ENCODE results near the gene PBXIP1. TPM values are rescaled to one million over a fixed set of nuclear protein-coding genes. Genes with fewer than 3 reads are reported as not detected.
A peak's percentile ranks its signal among the peaks of the same experiment; 100 is the strongest.
"Not testable (repeated sequence)": the region's sequence is repeated elsewhere in the genome, so short reads cannot be mapped to it uniquely, and the experiment has no call there.

The PBXIP1 gene
- total and polyA plus RNA-seq, 5 donors, result 82.9 to 104 (median 88.4) TPM

- Histone ChIP-seq H3K27me3 (ENCODE audit: control insufficient read depth, insufficient read depth) (no peaks in the 10 kb centered on the region), H3K4me3 (ENCODE audit: low read length) (no peak within 1 kb of the TSS), H3K27ac (ENCODE audit: low read length) (no peak within 1 kb of the TSS), H3K4me1 (ENCODE audit: control insufficient read depth, insufficient read depth, low read length) (no peaks in the 10 kb centered on the region), H3K9me3 (ENCODE audit: control insufficient read depth, low read length) (no peaks in the 10 kb centered on the region)
- ATAC-seq, result peak in 1 of 2 donors; percentile 3
- WGBS, result 60% methylated on average over 8 of the region's 8 CpGs
- intact Hi-C loops (cut with DNase I), result no loop called here
- peak in 2 of 3 donors; percentile 35 to 42 for DNase-seq
Observed at GRCh38 chr1:154993572-154994268, 37.8 kb upstream of the PBXIP1 start, which contains the start of gene LENEP. TSS of gene LENEP (plus strand) at chr1:154993586. CDS start at chr1:154993608, 22 bp downstream.

GRCh38 chr1:154992721-154993571, 37.0 kb upstream of the PBXIP1 start:
- 84% methylated on average over 14 of the region's 14 CpGs for WGBS
- no peak overlapping the region for H3K4me3 ChIP-seq (ENCODE audit: low read length)
- no peaks in the 10 kb centered on the region for H3K4me1 ChIP-seq (ENCODE audit: control insufficient read depth, insufficient read depth, low read length)
- ATAC-seq, result peak in 1 of 2 donors; percentile 16
- H3K27ac ChIP-seq (ENCODE audit: low read length), result no peak overlapping the region
- intact Hi-C loops (cut with DNase I), result no loop called here
- DNase-seq, result peak in 2 of 3 donors; percentile 19 to 34
- H3K27me3 ChIP-seq (ENCODE audit: control insufficient read depth, insufficient read depth), result no peaks in the 10 kb centered on the region
- H3K9me3 ChIP-seq (ENCODE audit: control insufficient read depth, low read length), result no peaks in the 10 kb centered on the region

- DNase-seq (peak in 2 of 3 donors; percentile 27 to 33), ATAC-seq (no peak)
- WGBS, result 93% methylated on average over 8 of the region's 8 CpGs
Observed at GRCh38 chr1:154990276-154990675, 34.4 kb upstream of the PBXIP1 start.

GRCh38 chr1:154989195-154989860, 33.4 kb upstream of the PBXIP1 start:
- DNase-seq, result peak in 1 of 3 donors; percentile 18
- no peak for ATAC-seq
- intact Hi-C loops (cut with DNase I), result no loop called here

More at GRCh38 chr1:154990276-154990675, 34.4 kb upstream of the PBXIP1 start:
- intact Hi-C loops (cut with DNase I), result no loop called here
- no peak overlapping the region for H3K27ac ChIP-seq (ENCODE audit: low read length)
- no peaks in the 10 kb centered on the region for H3K27me3 ChIP-seq (ENCODE audit: control insufficient read depth, insufficient read depth)
- no peaks in the 10 kb centered on the region for H3K9me3 ChIP-seq (ENCODE audit: control insufficient read depth, low read length)
- H3K4me1 ChIP-seq (ENCODE audit: control insufficient read depth, insufficient read depth, low read length), result peaks cover 1% of the 10 kb centered on the region
- no peak overlapping the region for H3K4me3 ChIP-seq (ENCODE audit: low read length)

GRCh38 chr1:154988058-154988954, 32.4 kb upstream of the PBXIP1 start:
- no peaks in the 10 kb centered on the region for H3K27me3 ChIP-seq (ENCODE audit: control insufficient read depth, insufficient read depth)
- intact Hi-C loops (cut with DNase I), result no loop called here
- ATAC-seq (no peak), DNase-seq (peak in 2 of 3 donors; percentile 18 to 49)
- no peak overlapping the region for H3K4me3 ChIP-seq (ENCODE audit: low read length)
- 87% methylated on average over 17 of the region's 17 CpGs for WGBS
- no peak overlapping the region for H3K27ac ChIP-seq (ENCODE audit: low read length)
- no peaks in the 10 kb centered on the region for H3K9me3 ChIP-seq (ENCODE audit: control insufficient read depth, low read length)
- peaks cover 4% of the 10 kb centered on the region for H3K4me1 ChIP-seq (ENCODE audit: control insufficient read depth, insufficient read depth, low read length)

More at GRCh38 chr1:154989195-154989860, 33.4 kb upstream of the PBXIP1 start:
- WGBS, result 82% methylated on average over 3 of the region's 3 CpGs
- Histone ChIP-seq H3K4me3 (ENCODE audit: low read length) (no peak overlapping the region), H3K27ac (ENCODE audit: low read length) (no peak overlapping the region), H3K4me1 (ENCODE audit: control insufficient read depth, insufficient read depth, low read length) (peaks cover 1% of the 10 kb centered on the region), H3K27me3 (ENCODE audit: control insufficient read depth, insufficient read depth) (no peaks in the 10 kb centered on the region), H3K9me3 (ENCODE audit: control insufficient read depth, low read length) (no peaks in the 10 kb centered on the region)

GRCh38 chr1:154987326-154987725, 31.4 kb upstream of the PBXIP1 start:
- Histone ChIP-seq H3K4me3 (ENCODE audit: low read length) (no peak overlapping the region), H3K27me3 (ENCODE audit: control insufficient read depth, insufficient read depth) (no peaks in the 10 kb centered on the region), H3K27ac (ENCODE audit: low read length) (no peak overlapping the region), H3K4me1 (ENCODE audit: control insufficient read depth, insufficient read depth, low read length) (peaks cover 6% of the 10 kb centered on the region), H3K9me3 (ENCODE audit: control insufficient read depth, low read length) (no peaks in the 10 kb centered on the region)
- no peak for ATAC-seq
- intact Hi-C loops (cut with DNase I), result no loop called here
- DNase-seq, result peak in 1 of 3 donors; percentile 21
- 62% methylated on average over 6 of the region's 6 CpGs for WGBS

GRCh38 chr1:154986736-154987135, 30.8 kb upstream of the PBXIP1 start:
- H3K4me3 ChIP-seq (ENCODE audit: low read length); H3K27ac ChIP-seq (ENCODE audit: low read length); DNase-seq; H3K4me1 ChIP-seq (ENCODE audit: control insufficient read depth, insufficient read depth, low read length); H3K27me3 ChIP-seq (ENCODE audit: control insufficient read depth, insufficient read depth); intact Hi-C loops (cut with DNase I); H3K9me3 ChIP-seq (ENCODE audit: control insufficient read depth, low read length); ATAC-seq: not testable (repeated sequence)
- 91% methylated on average over 4 of the region's 4 CpGs for whole genome bisulfite sequencing

- ATAC-seq (no peak), DNase-seq (peak in 1 of 3 donors; percentile 40)
- WGBS, result 16% methylated on average over 17 of the region's 17 CpGs
- intact Hi-C loops (cut with DNase I), result no loop called here
- no peak overlapping the region for H3K27ac ChIP-seq (ENCODE audit: low read length)
- H3K4me1 ChIP-seq (ENCODE audit: control insufficient read depth, insufficient read depth, low read length), result peaks cover 7% of the 10 kb centered on the region
- peak overlapping the region; percentile 91 for H3K4me3 ChIP-seq (ENCODE audit: low read length)
- H3K9me3 ChIP-seq (ENCODE audit: control insufficient read depth, low read length), result no peaks in the 10 kb centered on the region
- H3K27me3 ChIP-seq (ENCODE audit: control insufficient read depth, insufficient read depth), result no peaks in the 10 kb centered on the region
Observed at GRCh38 chr1:154983776-154984466, 28.0 kb upstream of the PBXIP1 start.

- intact Hi-C loops (cut with DNase I), result no loop called here
- Histone ChIP-seq H3K4me1 (ENCODE audit: control insufficient read depth, insufficient read depth, low read length) (peaks cover 7% of the 10 kb centered on the region), H3K27me3 (ENCODE audit: control insufficient read depth, insufficient read depth) (no peaks in the 10 kb centered on the region), H3K27ac (ENCODE audit: low read length) (peak within 1 kb of the TSS; percentile 46), H3K9me3 (ENCODE audit: control insufficient read depth, low read length) (no peaks in the 10 kb centered on the region), H3K4me3 (ENCODE audit: low read length) (peak within 1 kb of the TSS; percentile 91)
- WGBS, result under 1% methylated on average over 26 of the region's 26 CpGs
- ATAC-seq (peak; percentile 100), DNase-seq (peak; percentile 92 to 97 (median 96))
Observed at GRCh38 chr1:154982897-154983648, 27.2 kb upstream of the PBXIP1 start, which contains the start of gene FLAD1. TSS of gene FLAD1 (plus strand) at chr1:154983344. CDS start at chr1:154983695, 351 bp downstream.
